Measurements from ENCODE around the gene ECM1. TPM values are rescaled to one million over a fixed set of nuclear protein-coding genes. Genes with fewer than 3 reads are reported as not detected.

The ECM1 gene
- total RNA-seq, 1 experiment from 2014 or later, result 61.2 TPM

DNA sequence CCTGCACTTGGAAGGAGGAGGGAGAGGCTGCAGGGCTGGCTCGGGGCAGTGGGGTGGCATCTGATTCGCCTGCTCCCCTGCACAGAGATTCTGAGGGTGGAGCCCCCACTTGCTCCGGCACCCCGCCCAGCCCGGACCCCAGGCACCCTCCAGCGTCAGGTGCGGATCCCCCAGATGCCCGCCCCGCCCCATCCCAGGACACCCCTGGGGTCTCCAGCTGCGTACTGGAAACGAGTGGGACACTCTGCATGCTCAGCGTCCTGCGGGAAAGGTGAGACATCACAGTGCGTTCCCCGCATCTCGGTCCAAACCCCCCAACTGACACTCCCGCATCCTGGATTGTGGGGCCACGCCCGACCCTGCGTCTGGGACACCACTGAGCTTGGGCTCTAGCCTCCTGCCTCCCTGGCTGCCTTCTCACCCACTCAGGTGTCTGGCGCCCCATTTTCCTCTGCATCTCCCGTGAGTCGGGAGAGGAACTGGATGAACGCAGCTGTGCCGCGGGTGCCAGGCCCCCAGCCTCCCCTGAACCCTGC, 49.2 kb downstream of the ECM1 start:
- no peaks in the 10 kb centered on the region for H3K27me3 ChIP-seq (replicated peaks; ENCODE audit: insufficient read depth, low read depth, low read length, poor library complexity)
- no peaks in the 10 kb centered on the region for H3K9me3 ChIP-seq (ENCODE audit: low read depth, low read length, poor library complexity, severe bottlenecking)
- no peaks in the 10 kb centered on the region for H3K36me3 ChIP-seq (ENCODE audit: insufficient read depth, low read length, poor library complexity, severe bottlenecking)
- no peak for DNase-seq (ENCODE audit: low spot score)
- TF ChIP-seq EZH2 (IDR thresholded peaks at IDR 0.05; ENCODE audit: borderline replicate concordance, low read depth, low read length, poor library complexity, severe bottlenecking) (no peak), CTCF (conservative IDR thresholded peaks at IDR 0.05; ENCODE audit: low read depth, low read length) (no peak)
- BruUV-seq (replicated peaks), result no TSS peak
- H3K4me1 ChIP-seq (ENCODE audit: insufficient read depth, low read length, poor library complexity, severe bottlenecking), result peaks cover 14% of the 10 kb centered on the region
- no peak overlapping the region for H3K27ac ChIP-seq (ENCODE audit: low read depth, low read length, poor library complexity, severe bottlenecking)
- ChIA-PET POLR2A (ENCODE audit: low non-redundant PET) (no interaction called here), CTCF (no interaction called here)
- intact Hi-C loops (cut with micrococcal nuclease; ENCODE audit: unreplicated experiment), result no loop called here
- H3K4me3 ChIP-seq (ENCODE audit: low read depth, low read length, poor library complexity, severe bottlenecking), result no peak overlapping the region

DNA sequence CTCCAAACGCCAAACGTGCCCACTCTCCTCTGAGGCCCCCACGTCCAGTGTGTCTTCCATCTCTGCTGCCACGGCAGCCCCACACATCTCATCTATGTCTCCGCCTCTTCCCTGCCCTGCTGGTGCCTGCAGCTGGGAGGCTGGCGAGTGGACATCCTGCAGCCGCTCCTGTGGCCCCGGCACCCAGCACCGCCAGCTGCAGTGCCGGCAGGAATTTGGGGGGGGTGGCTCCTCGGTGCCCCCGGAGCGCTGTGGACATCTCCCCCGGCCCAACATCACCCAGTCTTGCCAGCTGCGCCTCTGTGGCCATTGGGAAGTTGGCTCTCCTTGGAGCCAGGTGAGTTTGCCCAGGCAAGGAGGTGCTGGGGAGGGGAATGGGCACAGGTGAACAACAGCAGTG, 49.9 kb downstream of the ECM1 start:
- CTCF ChIA-PET, result no interaction called here
- BruUV-seq (replicated peaks), result no TSS peak
- Histone ChIP-seq H3K9me3 (ENCODE audit: low read depth, low read length, poor library complexity, severe bottlenecking) (no peaks in the 10 kb centered on the region), H3K36me3 (ENCODE audit: insufficient read depth, low read length, poor library complexity, severe bottlenecking) (no peaks in the 10 kb centered on the region), H3K27ac (ENCODE audit: low read depth, low read length, poor library complexity, severe bottlenecking) (no peak overlapping the region), H3K27me3 (replicated peaks; ENCODE audit: insufficient read depth, low read depth, low read length, poor library complexity) (no peaks in the 10 kb centered on the region), H3K4me1 (ENCODE audit: insufficient read depth, low read length, poor library complexity, severe bottlenecking) (peaks cover 14% of the 10 kb centered on the region), H3K4me3 (ENCODE audit: low read depth, low read length, poor library complexity, severe bottlenecking) (no peak overlapping the region)
- no peak for DNase-seq (ENCODE audit: low spot score)
- TF ChIP-seq CTCF (conservative IDR thresholded peaks at IDR 0.05; ENCODE audit: low read depth, low read length) (no peak), EZH2 (IDR thresholded peaks at IDR 0.05; ENCODE audit: borderline replicate concordance, low read depth, low read length, poor library complexity, severe bottlenecking) (no peak)
- POLR2A ChIA-PET (ENCODE audit: low non-redundant PET), result no interaction called here
- intact Hi-C loops (cut with micrococcal nuclease; ENCODE audit: unreplicated experiment), result no loop called here

- H3K36me3 ChIP-seq (ENCODE audit: insufficient read depth, low read length, poor library complexity, severe bottlenecking), result no peaks in the 10 kb centered on the region
- POLR2A ChIA-PET (ENCODE audit: low non-redundant PET), result no interaction called here
- no peaks in the 10 kb centered on the region for H3K9me3 ChIP-seq (ENCODE audit: low read depth, low read length, poor library complexity, severe bottlenecking)
- CTCF ChIA-PET, result interaction anchor here (0.5 kb wide), 1 partner anchor 305 kb away, joined by 3 read pairs; no protein-coding TSS in a partner anchor
- DNase-seq (ENCODE audit: low spot score), result no peak
- H3K4me3 ChIP-seq (ENCODE audit: low read depth, low read length, poor library complexity, severe bottlenecking), result no peak overlapping the region
- H3K4me1 ChIP-seq (ENCODE audit: insufficient read depth, low read length, poor library complexity, severe bottlenecking), result peaks cover 18% of the 10 kb centered on the region
- no peaks in the 10 kb centered on the region for H3K27me3 ChIP-seq (replicated peaks; ENCODE audit: insufficient read depth, low read depth, low read length, poor library complexity)
- BruUV-seq (replicated peaks), result no TSS peak
- intact Hi-C loops (cut with micrococcal nuclease; ENCODE audit: unreplicated experiment), result no loop called here
- no peak for TF ChIP-seq CTCF (conservative IDR thresholded peaks at IDR 0.05; ENCODE audit: low read depth, low read length)
- TF ChIP-seq EZH2 (IDR thresholded peaks at IDR 0.05; ENCODE audit: borderline replicate concordance, low read depth, low read length, poor library complexity, severe bottlenecking), result no peak
- H3K27ac ChIP-seq (ENCODE audit: low read depth, low read length, poor library complexity, severe bottlenecking), result no peak overlapping the region
Measured at GRCh38 chr1:150558303-150558704, 50.4 kb downstream of the ECM1 start.

All from A673 (cell line).